HCT116 (cell line): Measurements from ENCODE around the gene ZNF134. TPM values are rescaled to one million over a fixed set of nuclear protein-coding genes. Genes with fewer than 3 reads are reported as not detected.

Experiments used
- ATAC-seq: fragments of 200-7000 bp; cut with Tn5 transposase; 2 replicates; pipeline ENCODE4 v1.9.1; 2020; ENCODE audit warnings: mild to moderate bottlenecking, moderate library complexity
- BruUV-seq: library from RNA; stranded (reverse); fragments of 400-500 nt; replicated peaks from 2 replicates; lab custom pipeline; 2021; lab: Mats Ljungman, UMichigan
- CTCF ChIA-PET: fragments of 300-600 bp; sonication (Branson Sonifier 250); formaldehyde crosslinking; loops from one replicate; lab custom pipeline; 2021; ENCODE audit warnings: antibody characterized with exemption; lab: Charles Lee
- POLR2A ChIA-PET: fragments of 300-600, 350-600 bp; sonication (Branson Sonifier 250); formaldehyde crosslinking; loops from one replicate; lab custom pipeline; 2021; ENCODE audit warnings: antibody characterized with exemption; lab: Charles Lee
- RAD21 ChIA-PET, 2 experiments: fragments of 300-600 bp; sonication (Branson Sonifier 250); formaldehyde crosslinking; loops; one replicate each; lab custom pipeline; 2023; ENCODE audit warnings: low total read pairs in 2 of 2; ENCODE audit not compliant: uncharacterized antibody in 2 of 2, unreplicated experiment in 2 of 2, low non-redundant PET in 1 of 2; lab: Charles Lee
- DNase-seq: peaks from one replicate; pipeline ENCODE4 v3.0.0-alpha.2; 2010; ENCODE audit warnings: low read depth, low spot score
- H2AFZ ChIP-seq: fragments of 200-600 bp; shearing (Covaris generic), sonication (generic); 2 replicates; pipeline ENCODE4 v1.6.1; 2017; ENCODE audit warnings: low read depth, mixed run types, mixed read lengths, antibody characterized with exemption, low read length; ENCODE audit not compliant: poor library complexity, severe bottlenecking
- H3K27ac ChIP-seq: 2 replicates; pipeline ENCODE4 v1.5.1; 2012; ENCODE audit warnings: low read depth, low read length
- H3K27me3 ChIP-seq: fragments of 200-600 bp; sonication (generic); 2 replicates; pipeline ENCODE4 v1.6.1; 2016; ENCODE audit warnings: mixed run types, low read length, mixed read lengths; ENCODE audit not compliant: insufficient read depth
- H3K36me3 ChIP-seq, 2 experiments: fragments of 200-500 bp in 1 of 2; fragments of 200-600 bp in 1 of 2; sonication (Bioruptor generic) in 1 of 2; sonication (generic) in 1 of 2; 2 replicates each; pipeline versions ENCODE4 v1.5.1 to v1.6.1; 2014 to 2016; ENCODE audit warnings: low read length in 2 of 2, inconsistent platforms in 1 of 2, mixed read lengths in 1 of 2, mixed run types in 1 of 2; ENCODE audit not compliant: insufficient read depth in 2 of 2, control insufficient read depth in 1 of 2
- H3K4me1 ChIP-seq, 2 experiments: fragments of 200-600 bp in 1 of 2; sonication (generic) in 1 of 2; 2 replicates each; pipeline versions ENCODE4 v1.5.1 to v1.6.1; 2012 to 2017; ENCODE audit warnings: low read length in 2 of 2, inconsistent platforms in 1 of 2, mild to moderate bottlenecking in 1 of 2, mixed read lengths in 1 of 2, mixed run types in 1 of 2, moderate library complexity in 1 of 2; ENCODE audit not compliant: insufficient read depth in 2 of 2, control insufficient read depth in 1 of 2
- H3K4me2 ChIP-seq: fragments of 200-600 bp; sonication (generic); 2 replicates; pipeline ENCODE4 v1.6.1; 2017; ENCODE audit warnings: mixed run types, low read length, mixed read lengths
- H3K4me3 ChIP-seq, 2 experiments: fragments of 200-600 bp in 1 of 2; sonication (generic) in 1 of 2; replicated peaks in 1 of 2; 2 replicates each; pipeline ENCODE4 v1.5.1; 2011 to 2016; ENCODE audit warnings: low read length in 2 of 2, control low read depth in 1 of 2, low read depth in 1 of 2, mild to moderate bottlenecking in 1 of 2, mixed read lengths in 1 of 2, mixed run types in 1 of 2
- H3K79me2 ChIP-seq: fragments of 200-600 bp; sonication (generic); 2 replicates; pipeline ENCODE4 v1.6.1; 2017; ENCODE audit warnings: mild to moderate bottlenecking, mixed run types, low read length, moderate library complexity, mixed read lengths; ENCODE audit not compliant: insufficient read depth
- H3K9ac ChIP-seq: fragments of 200-600 bp; sonication (generic); 2 replicates; pipeline ENCODE4 v1.6.1; 2016; ENCODE audit warnings: low read length, mixed read lengths
- H3K9me2 ChIP-seq: fragments of 200-600 bp; sonication (generic), shearing (Covaris generic); 2 replicates; pipeline ENCODE4 v1.6.1; 2017; ENCODE audit warnings: mixed run types, mild to moderate bottlenecking, moderate library complexity; ENCODE audit not compliant: insufficient read depth
- H3K9me3 ChIP-seq, 2 experiments: fragments of 200-500 bp in 1 of 2; fragments of 200-600 bp in 1 of 2; sonication (Bioruptor generic) in 1 of 2; sonication (generic) in 1 of 2; 2 replicates each; pipeline ENCODE4 v1.6.1; 2014 to 2017; ENCODE audit warnings: low read length in 2 of 2, mixed read lengths in 2 of 2, inconsistent platforms in 1 of 2, low read depth in 1 of 2, mild to moderate bottlenecking in 1 of 2, mixed run types in 1 of 2, moderate library complexity in 1 of 2; ENCODE audit not compliant: control insufficient read depth in 1 of 2, insufficient read depth in 1 of 2
- H4K20me1 ChIP-seq: fragments of 200-600 bp; sonication (generic), shearing (Covaris generic); 2 replicates; pipeline ENCODE4 v1.6.1; 2017; ENCODE audit warnings: mixed run types, mild to moderate bottlenecking, moderate library complexity; ENCODE audit not compliant: insufficient read depth
- CEBPB ChIP-seq: IDR thresholded peaks from 2 replicates; pipeline ENCODE4 v1.6.1; 2012; ENCODE audit warnings: low read depth
- EGR1 ChIP-seq: IDR thresholded peaks from 2 replicates; pipeline ENCODE4 v1.6.1; 2012; ENCODE audit warnings: low read depth
- FOSL1 ChIP-seq: IDR thresholded peaks from 2 replicates; pipeline ENCODE4 v1.6.1; 2012; ENCODE audit warnings: low read depth
- JUND ChIP-seq: IDR thresholded peaks from 2 replicates; pipeline ENCODE4 v1.6.1; 2012
- MAX ChIP-seq: IDR thresholded peaks from 2 replicates; pipeline ENCODE4 v1.6.1; 2012
- POLR2A ChIP-seq: IDR thresholded peaks from 2 replicates; pipeline ENCODE4 v1.7.0; 2011; ENCODE audit warnings: borderline replicate concordance; ENCODE audit not compliant: insufficient read depth, insufficient read length; ENCODE audit errors: extremely low read depth
- POLR2AphosphoS5 ChIP-seq: IDR thresholded peaks from 2 replicates; pipeline ENCODE4 v1.6.1; 2011; ENCODE audit warnings: mild to moderate bottlenecking, low read depth, low read length, moderate library complexity
- TCF7L2 ChIP-seq: IDR thresholded peaks from 2 replicates; pipeline ENCODE4 v1.7.0; 2011; ENCODE audit warnings: borderline replicate concordance, inconsistent platforms; ENCODE audit not compliant: insufficient read depth, insufficient read length; ENCODE audit errors: extremely low read depth
- YY1 ChIP-seq: IDR thresholded peaks from 2 replicates; pipeline ENCODE4 v1.6.1; 2011; ENCODE audit warnings: low read length, low read depth, moderate library complexity, mild to moderate bottlenecking; ENCODE audit not compliant: insufficient replicate concordance; ENCODE audit errors: extremely low read depth
- ZBTB33 ChIP-seq: IDR thresholded peaks from 2 replicates; pipeline ENCODE4 v1.6.1; 2011; ENCODE audit warnings: mild to moderate bottlenecking, low read length, moderate library complexity; ENCODE audit not compliant: insufficient replicate concordance; ENCODE audit errors: extremely low read depth
- intact Hi-C: fragments of 100-400 bp; cut with micrococcal nuclease; formaldehyde crosslinking; loops from 2 replicates; pipeline ENCODE4 v1.10.0; 2022
- total RNA-seq: library from RNA; stranded (reverse); gene quantifications from one replicate; pipeline ENCODE4 v1.2.1, GENCODE V29; 2021; ENCODE audit not compliant: unreplicated experiment
- TF ChIP-seq, protein P1 (sequence below): IDR thresholded peaks from 2 replicates; pipeline ENCODE4 v1.6.1; 2012

Gene ZNF134
- total RNA-seq, 1 experiment from 2014 or later: 8.4 TPM

DNA sequence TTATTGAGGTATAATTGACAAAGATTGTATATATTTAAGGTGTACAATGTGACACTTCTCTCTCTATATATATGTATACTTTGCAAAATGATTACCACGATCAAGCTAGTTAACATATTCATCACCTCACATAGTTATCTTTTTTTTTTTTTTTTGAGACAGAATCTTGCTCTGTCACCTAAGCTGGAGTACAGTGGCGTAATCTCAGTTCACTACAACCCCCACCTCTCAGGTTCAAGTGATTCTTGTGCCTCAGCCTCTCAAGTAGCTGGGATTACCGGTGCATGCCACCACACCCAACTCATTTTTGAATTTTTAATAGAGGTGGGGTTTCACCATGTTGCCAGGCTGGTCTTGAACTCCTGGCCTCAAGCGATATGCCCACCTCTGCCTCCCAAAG lies 58.4 kb downstream of the ZNF134 start:
- H3K9me2 ChIP-seq: no peaks in the 10 kb centered on the region
- intact Hi-C loops: no loop called here
- no peaks in the 10 kb centered on the region for H4K20me1 ChIP-seq
- no peak overlapping the region for H3K4me2 ChIP-seq
- H3K27ac ChIP-seq: no peak overlapping the region
- H3K9me3 ChIP-seq: peaks cover 0 to 4% of the 10 kb centered on the region in 2 experiments; a peak in 1 of 4 replicates
- ChIA-PET POLR2A (no interaction called here), CTCF (no interaction called here), RAD21 (no interaction called here)
- no peaks in the 10 kb centered on the region for H3K4me1 ChIP-seq
- H3K27me3 ChIP-seq: no peaks in the 10 kb centered on the region
- TF ChIP-seq EGR1 (no peak), YY1 (no peak), FOSL1 (no peak), MAX (no peak), CEBPB (no peak), TCF7L2 (no peak), POLR2A (no peak), JUND (no peak), ZBTB33 (no peak), POLR2AphosphoS5 (no peak)
- TF ChIP-seq, protein P1, sequence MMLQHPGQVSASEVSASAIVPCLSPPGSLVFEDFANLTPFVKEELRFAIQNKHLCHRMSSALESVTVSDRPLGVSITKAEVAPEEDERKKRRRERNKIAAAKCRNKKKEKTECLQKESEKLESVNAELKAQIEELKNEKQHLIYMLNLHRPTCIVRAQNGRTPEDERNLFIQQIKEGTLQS: no peak
- no peak overlapping the region for H2AFZ ChIP-seq
- DNase-seq: no peak
- ATAC-seq: no peak
- no peak overlapping the region for H3K9ac ChIP-seq
- BruUV-seq: no TSS peak
- no peaks in the 10 kb centered on the region for H3K36me3 ChIP-seq
- H3K4me3 ChIP-seq: no peak overlapping the region
- no peaks in the 10 kb centered on the region for H3K79me2 ChIP-seq

Other genes with a start within 250 kb of the ZNF134 start
- 8.7 TPM for gene ZNF548, start 224.4 kb upstream of the ZNF134 start, total RNA-seq
- 5.1 TPM for gene ZNF17, start 203.1 kb upstream of the ZNF134 start, total RNA-seq
- gene ZNF749, start 178.9 kb upstream of the ZNF134 start, total RNA-seq: 18.0 TPM
- gene VN1R1, start 157.1 kb upstream of the ZNF134 start, total RNA-seq: not detected
- gene ZNF772, start 136.7 kb upstream of the ZNF134 start, total RNA-seq: 0.37 TPM
- 1.9 TPM for gene ZNF419, start 126.5 kb upstream of the ZNF134 start, total RNA-seq
- gene ZNF773, start 114.3 kb upstream of the ZNF134 start, total RNA-seq: 0.42 TPM
- not detected for gene ZNF549, start 86.9 kb upstream of the ZNF134 start, total RNA-seq
- gene ZNF550, start 54.4 kb upstream of the ZNF134 start, total RNA-seq: 3.1 TPM
- 4.0 TPM for gene ZNF416, start 35.3 kb upstream of the ZNF134 start, total RNA-seq
- gene ZIK1, start 30.1 kb upstream of the ZNF134 start, total RNA-seq: not detected
- gene ZNF530, start 14.4 kb upstream of the ZNF134 start, total RNA-seq: 3.8 TPM
- 6.7 TPM for gene ZNF211, start 18.9 kb downstream of the ZNF134 start, total RNA-seq
- not detected for gene ZSCAN4, start 54.7 kb downstream of the ZNF134 start, total RNA-seq
- 10.8 TPM for gene ZNF551, start 67.7 kb downstream of the ZNF134 start, total RNA-seq
- gene ZNF154, start 95.0 kb downstream of the ZNF134 start, total RNA-seq: 0.10 TPM
- gene ZNF671, start 113.4 kb downstream of the ZNF134 start, total RNA-seq: not detected
- gene ZNF776, start 132.6 kb downstream of the ZNF134 start, total RNA-seq: 8.6 TPM
- gene ZNF586, start 155.4 kb downstream of the ZNF134 start, total RNA-seq: 3.5 TPM
- 7.1 TPM for gene ZNF552, start 200.7 kb downstream of the ZNF134 start, total RNA-seq
- gene ZNF587B, start 216.1 kb downstream of the ZNF134 start, total RNA-seq: 14.1 TPM
- gene ZNF587, start 235.6 kb downstream of the ZNF134 start, total RNA-seq: 25.9 TPM